Thymus (tissue), 11 donors: Measurements from ENCODE around the gene ATP6V1F. TPM values are rescaled to one million over a fixed set of nuclear protein-coding genes. Genes with fewer than 3 reads are reported as not detected.
"Not testable (repeated sequence)": the region's sequence is repeated elsewhere in the genome, so short reads cannot be mapped to it uniquely, and the experiment has no call there.

Experiments used
- DNase-seq, 9 donors: peaks; one replicate each; pipeline ENCODE4 v3.0.0-alpha.2; 2013; ENCODE audit warnings: low spot score in 9 of 9, low read depth in 6 of 9, missing footprints in 1 of 9
- H3K27ac ChIP-seq, 2 donors: one replicate each; pipeline ENCODE4 v1.5.1; 2013; ENCODE audit warnings: control low read depth in 1 of 2, low read depth in 1 of 2, low read length in 1 of 2, mild to moderate bottlenecking in 1 of 2, moderate library complexity in 1 of 2
- H3K27me3 ChIP-seq, 2 donors: one replicate each; pipeline ENCODE4 v1.5.1; 2013; ENCODE audit warnings: low read length in 1 of 2; ENCODE audit not compliant: control insufficient read depth in 2 of 2, insufficient read depth in 1 of 2
- H3K36me3 ChIP-seq, 2 donors: one replicate each; pipeline ENCODE4 v1.5.1; 2013; ENCODE audit warnings: low read length in 1 of 2, mild to moderate bottlenecking in 1 of 2, moderate library complexity in 1 of 2; ENCODE audit not compliant: control insufficient read depth in 2 of 2, insufficient read depth in 2 of 2
- H3K4me1 ChIP-seq, 2 donors: one replicate each; pipeline ENCODE4 v1.5.1; 2013; ENCODE audit warnings: low read length in 2 of 2; ENCODE audit not compliant: control insufficient read depth in 2 of 2, insufficient read depth in 2 of 2
- H3K4me3 ChIP-seq, 2 donors: one replicate each; pipeline ENCODE4 v1.5.1; 2013; ENCODE audit warnings: low read length in 2 of 2, control low read depth in 1 of 2, mild to moderate bottlenecking in 1 of 2
- H3K9me3 ChIP-seq, 2 donors: one replicate each; pipeline ENCODE4 v1.5.1; 2013; ENCODE audit warnings: low read length in 1 of 2, mild to moderate bottlenecking in 1 of 2; ENCODE audit not compliant: control insufficient read depth in 2 of 2, insufficient read depth in 1 of 2
- WGBS: extraction: QIAGEN DNeasy Blood & Tissue Kit; methylation state at CpG from one replicate; pipeline ENCODE4 v1.1.7; 2013; 5-methylcytosine and 5-hydroxymethylcytosine counted together
- polyA plus RNA-seq: library from polyadenylated mRNA; stranded (reverse); fragments of 200-250 nt; gene quantifications from one replicate; pipeline ENCODE4 v1.2.3, GENCODE V29; 2013
- total RNA-seq: library from RNA; stranded (reverse); fragments of 120-200 nt; gene quantifications from one replicate; pipeline ENCODE4 v1.2.4, GENCODE V29; 2013
- donor health status: healthy.

Gene ATP6V1F
- total and polyA plus RNA-seq, 2 donors = 107 to 192 TPM

DNA sequence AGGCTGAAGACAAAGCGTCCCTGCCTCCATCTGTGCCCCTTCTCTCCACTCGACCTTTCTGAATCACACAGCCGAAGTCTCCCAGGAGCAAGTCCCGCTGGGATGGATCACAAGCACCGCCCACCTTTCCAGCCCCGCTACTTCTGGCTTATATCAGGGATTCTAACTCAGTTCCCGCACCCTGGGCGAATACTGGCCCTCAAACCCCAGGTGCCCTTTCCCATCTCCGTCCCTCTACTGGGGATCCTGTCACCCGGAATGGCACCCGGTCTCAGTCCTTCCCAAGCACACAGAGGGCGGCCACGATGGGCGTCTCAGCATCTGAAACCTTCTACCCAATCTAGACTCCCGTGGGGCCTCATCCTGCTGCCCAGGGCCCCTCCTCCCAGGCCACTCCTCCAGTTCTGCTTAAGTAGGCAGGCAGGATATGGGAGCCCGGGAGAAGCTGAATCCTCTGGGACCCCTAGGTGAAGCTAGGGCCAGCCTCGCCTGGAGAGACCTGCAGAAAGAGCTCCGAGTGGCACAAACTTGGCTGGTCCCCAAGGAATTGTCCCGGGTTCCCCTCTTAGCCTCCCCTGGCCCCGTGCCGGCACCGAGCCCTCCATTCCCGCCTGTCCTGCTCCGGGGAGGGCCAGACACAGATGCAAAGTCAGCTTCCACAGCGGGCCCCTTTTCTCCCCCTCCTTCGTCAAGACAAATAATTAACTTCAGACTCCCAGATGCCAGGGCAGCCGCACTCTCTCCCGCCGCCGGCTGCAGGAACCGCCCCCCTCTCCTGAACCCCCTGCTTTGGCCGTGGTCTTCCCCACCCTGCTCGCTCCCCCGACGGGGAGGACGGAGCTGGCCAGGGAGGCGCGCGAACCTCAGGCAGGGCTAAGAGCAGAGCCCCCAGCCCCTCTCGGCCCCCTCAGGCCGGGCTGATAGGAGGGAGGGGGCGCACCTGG lies 47.2 kb downstream of the ATP6V1F start:
- WGBS = 33% methylated on average over 42 of the region's 42 CpGs
- H3K4me1 ChIP-seq = no peaks in the 10 kb centered on the region
- peaks cover 22 to 70% of the 10 kb centered on the region in 2 donors for H3K27me3 ChIP-seq
- no peak overlapping the region for H3K27ac ChIP-seq
- no peaks in the 10 kb centered on the region for H3K9me3 ChIP-seq
- H3K36me3 ChIP-seq = no peaks in the 10 kb centered on the region
- H3K4me3 ChIP-seq = no peak overlapping the region
- no peak for DNase-seq

- no peak for DNase-seq
- no peaks in the 10 kb centered on the region for H3K36me3 ChIP-seq
- H3K4me3 ChIP-seq = no peak within 1 kb of the TSS
- H3K27ac ChIP-seq = no peak within 1 kb of the TSS
- H3K9me3 ChIP-seq = no peaks in the 10 kb centered on the region
- H3K4me1 ChIP-seq = peaks cover 0 to 3% of the 10 kb centered on the region in 2 donors
- WGBS = 51% methylated on average over 34 of the region's 34 CpGs
- peaks cover 23 to 77% of the 10 kb centered on the region in 2 donors for H3K27me3 ChIP-seq
These were observed 47.9 kb downstream of the ATP6V1F start, which contains the start of gene KCP for GRCh38 chr7:128910569-128910945. Gene KCP, minus strand, starts transcription at chr7:128910709. Its CDS starts 33 bp downstream, at chr7:128910676.

DNA sequence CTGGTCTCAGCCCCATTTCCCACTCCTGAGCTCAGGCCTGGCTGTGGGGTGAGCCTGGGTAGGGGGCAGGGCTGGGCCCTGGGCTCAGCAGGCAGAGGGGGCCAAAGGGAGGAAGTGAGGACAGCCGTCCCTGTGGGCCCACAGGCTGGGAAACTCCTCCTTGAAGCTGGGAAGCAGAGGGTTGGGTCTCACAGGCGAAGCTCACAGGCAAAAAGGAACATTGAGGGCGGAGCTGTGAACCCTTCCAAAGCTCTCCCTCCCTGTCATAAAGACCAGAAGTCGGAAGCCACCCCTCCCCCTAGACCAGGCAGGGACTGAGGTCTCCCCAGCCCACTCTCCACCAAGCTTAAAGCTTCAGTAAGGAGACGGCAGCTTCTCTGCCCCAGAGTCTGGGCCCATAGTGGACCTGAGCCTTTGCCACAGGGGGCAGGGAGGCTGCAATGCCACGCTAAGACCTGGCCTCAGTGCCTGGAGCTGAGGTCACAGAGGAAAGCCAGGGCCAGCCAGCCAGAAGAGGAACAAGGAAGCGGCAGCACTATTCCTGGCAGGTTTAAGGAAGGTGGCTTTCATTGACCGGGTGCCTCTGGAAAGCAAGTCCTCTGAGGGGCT lies 48.9 kb downstream of the ATP6V1F start:
- peaks cover 0 to 4% of the 10 kb centered on the region in 2 donors for H3K4me1 ChIP-seq
- H3K27ac ChIP-seq = no peak overlapping the region
- no peak overlapping the region for H3K4me3 ChIP-seq
- WGBS = 91% methylated on average over 8 of the region's 8 CpGs
- no peaks in the 10 kb centered on the region for H3K9me3 ChIP-seq
- no peak for DNase-seq
- no peaks in the 10 kb centered on the region for H3K36me3 ChIP-seq
- H3K27me3 ChIP-seq = peaks cover 32 to 87% of the 10 kb centered on the region in 2 donors

GRCh38 chr7:128912281-128912680 lies 49.6 kb downstream of the ATP6V1F start:
- Histone ChIP-seq H3K27ac (no peak overlapping the region), H3K4me3 (no peak overlapping the region), H3K9me3 (no peaks in the 10 kb centered on the region), H3K4me1 (peaks cover 0 to 4% of the 10 kb centered on the region in 2 donors), H3K36me3 (no peaks in the 10 kb centered on the region), H3K27me3 (peaks cover 37 to 88% of the 10 kb centered on the region in 2 donors)
- 88% methylated on average over 3 of the region's 3 CpGs for WGBS
- DNase-seq = no peak

- peaks cover 37 to 88% of the 10 kb centered on the region in 2 donors for H3K27me3 ChIP-seq
- DNase-seq, H3K27ac ChIP-seq: not testable (repeated sequence)
These were observed 50.2 kb downstream of the ATP6V1F start for GRCh38 chr7:128912709-128913495.

GRCh38 chr7:128913870-128914565 lies 51.4 kb downstream of the ATP6V1F start:
- no peak for DNase-seq
- 95% methylated on average over 10 of the region's 10 CpGs for WGBS
- Histone ChIP-seq H3K36me3 (no peaks in the 10 kb centered on the region), H3K27ac (no peak overlapping the region), H3K4me1 (peaks cover 0 to 4% of the 10 kb centered on the region in 2 donors), H3K27me3 (peaks cover 37 to 89% of the 10 kb centered on the region in 2 donors), H3K9me3 (no peaks in the 10 kb centered on the region), H3K4me3 (no peak overlapping the region)

More at GRCh38 chr7:128912709-128913495, 50.2 kb downstream of the ATP6V1F start:
- H3K36me3 ChIP-seq, H3K9me3 ChIP-seq, H3K4me3 ChIP-seq, H3K4me1 ChIP-seq: not testable (repeated sequence)
- WGBS = 95% methylated on average over 12 of the region's 20 CpGs

- Histone ChIP-seq H3K27ac (no peak overlapping the region), H3K36me3 (no peaks in the 10 kb centered on the region), H3K9me3 (no peaks in the 10 kb centered on the region), H3K4me1 (peaks cover 0 to 4% of the 10 kb centered on the region in 2 donors), H3K4me3 (no peak overlapping the region), H3K27me3 (peaks cover 37 to 87% of the 10 kb centered on the region in 2 donors)
- 57% methylated on average over 11 of the region's 11 CpGs for WGBS
- no peak for DNase-seq
These were observed 52.0 kb downstream of the ATP6V1F start for GRCh38 chr7:128914566-128915151.

DNA sequence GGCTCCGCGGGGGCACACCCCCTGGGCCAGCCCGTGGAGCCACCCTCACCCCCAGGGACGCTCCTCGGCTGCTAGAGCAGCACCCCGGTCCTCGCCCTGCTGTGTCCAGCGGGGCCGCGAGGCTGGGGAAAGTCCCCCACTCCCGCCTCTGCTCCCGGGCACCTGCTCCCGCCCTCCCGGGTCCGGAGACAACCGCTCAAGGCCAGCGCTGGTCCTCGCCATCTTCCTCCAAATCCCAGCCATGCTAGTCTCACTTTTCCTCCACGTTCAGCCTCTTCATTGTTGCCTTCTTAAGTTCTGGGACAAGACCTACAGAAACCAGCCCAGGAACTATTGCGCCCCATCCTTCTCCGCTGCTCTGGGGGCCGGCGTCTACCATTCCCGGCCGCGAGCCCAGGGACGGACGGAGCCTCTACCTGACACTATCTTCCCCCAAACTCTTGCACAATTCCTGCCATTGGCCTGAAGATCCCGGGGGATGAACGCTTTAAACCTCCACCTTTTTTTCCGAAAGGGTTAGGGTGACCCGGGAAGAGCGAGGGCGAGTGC lies 52.7 kb downstream of the ATP6V1F start:
- H3K27me3 ChIP-seq = peaks cover 35 to 87% of the 10 kb centered on the region in 2 donors
- no peaks in the 10 kb centered on the region for H3K9me3 ChIP-seq
- no peak overlapping the region for H3K27ac ChIP-seq
- H3K4me3 ChIP-seq = no peak overlapping the region
- H3K4me1 ChIP-seq = peaks cover 0 to 4% of the 10 kb centered on the region in 2 donors
- WGBS = 8% methylated on average over 34 of the region's 34 CpGs
- H3K36me3 ChIP-seq = no peaks in the 10 kb centered on the region
- DNase-seq = no peak
